22Rv1 (cell line): Measurements from ENCODE around the gene GRIFIN.

ENCODE experiments used
- ZFX ChIP-seq: fragments of 450-650 bp; IDR thresholded peaks from 2 replicates; pipeline ENCODE4 v1.6.1; 2017; ENCODE audit warnings: antibody characterized with exemption, borderline replicate concordance
- TF ChIP-seq, protein P1 (sequence below): fragments of 450-650 bp; IDR thresholded peaks from 2 replicates; pipeline ENCODE4 v1.5.1; 2017; ENCODE audit warnings: mild to moderate bottlenecking

DNA sequence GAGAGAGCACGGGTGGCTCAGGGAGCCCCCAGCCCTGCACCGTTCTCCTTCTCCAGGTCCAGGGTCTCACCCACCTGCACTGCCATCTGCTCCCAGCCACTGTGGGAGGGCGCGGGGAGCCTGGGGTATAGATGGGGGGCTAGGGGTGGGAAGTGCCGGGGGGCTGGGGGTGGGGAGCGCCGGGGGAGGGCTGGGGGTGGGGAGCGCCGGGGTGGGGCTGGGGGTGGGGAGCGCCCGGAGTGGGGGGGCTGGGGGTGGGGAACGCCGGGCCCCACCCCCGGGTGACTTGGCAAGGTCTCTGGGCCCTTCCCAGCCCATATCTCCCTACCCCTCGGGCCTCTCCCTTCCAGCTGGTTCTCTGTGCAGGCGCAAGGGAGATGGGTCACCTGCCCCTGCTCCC, at the start of gene GRIFIN:
- TF ChIP-seq, protein P1, sequence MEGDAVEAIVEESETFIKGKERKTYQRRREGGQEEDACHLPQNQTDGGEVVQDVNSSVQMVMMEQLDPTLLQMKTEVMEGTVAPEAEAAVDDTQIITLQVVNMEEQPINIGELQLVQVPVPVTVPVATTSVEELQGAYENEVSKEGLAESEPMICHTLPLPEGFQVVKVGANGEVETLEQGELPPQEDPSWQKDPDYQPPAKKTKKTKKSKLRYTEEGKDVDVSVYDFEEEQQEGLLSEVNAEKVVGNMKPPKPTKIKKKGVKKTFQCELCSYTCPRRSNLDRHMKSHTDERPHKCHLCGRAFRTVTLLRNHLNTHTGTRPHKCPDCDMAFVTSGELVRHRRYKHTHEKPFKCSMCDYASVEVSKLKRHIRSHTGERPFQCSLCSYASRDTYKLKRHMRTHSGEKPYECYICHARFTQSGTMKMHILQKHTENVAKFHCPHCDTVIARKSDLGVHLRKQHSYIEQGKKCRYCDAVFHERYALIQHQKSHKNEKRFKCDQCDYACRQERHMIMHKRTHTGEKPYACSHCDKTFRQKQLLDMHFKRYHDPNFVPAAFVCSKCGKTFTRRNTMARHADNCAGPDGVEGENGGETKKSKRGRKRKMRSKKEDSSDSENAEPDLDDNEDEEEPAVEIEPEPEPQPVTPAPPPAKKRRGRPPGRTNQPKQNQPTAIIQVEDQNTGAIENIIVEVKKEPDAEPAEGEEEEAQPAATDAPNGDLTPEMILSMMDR: no peak
- no peak for TF ChIP-seq ZFX
